Peyer's patch (tissue), 4 donors: ENCODE measurements around the gene MAP3K5.

Experiments used
- POLR2A ChIP-seq, 2 donors: fragments of 450-650 bp; IDR thresholded peaks; one replicate each; pipeline ENCODE4 v1.5.1; 2017; ENCODE audit warnings: antibody characterized with exemption in 2 of 2, mild to moderate bottlenecking in 2 of 2, moderate library complexity in 2 of 2
- TF ChIP-seq, protein P1 (sequence below), 6 experiments: fragments of 450-650 bp in 4 of 6; fragments of 200-600 bp in 2 of 6; sonication (generic) in 1 of 6; IDR thresholded peaks; one replicate each; pipeline ENCODE4 v1.5.1; 2017 to 2019; ENCODE audit warnings: antibody characterized with exemption in 6 of 6, mild to moderate bottlenecking in 3 of 6, moderate library complexity in 1 of 6

GRCh38 chr6:136510782-136511181 is 281.5 kb downstream of the MAP3K5 start:
- TF ChIP-seq, protein P1, sequence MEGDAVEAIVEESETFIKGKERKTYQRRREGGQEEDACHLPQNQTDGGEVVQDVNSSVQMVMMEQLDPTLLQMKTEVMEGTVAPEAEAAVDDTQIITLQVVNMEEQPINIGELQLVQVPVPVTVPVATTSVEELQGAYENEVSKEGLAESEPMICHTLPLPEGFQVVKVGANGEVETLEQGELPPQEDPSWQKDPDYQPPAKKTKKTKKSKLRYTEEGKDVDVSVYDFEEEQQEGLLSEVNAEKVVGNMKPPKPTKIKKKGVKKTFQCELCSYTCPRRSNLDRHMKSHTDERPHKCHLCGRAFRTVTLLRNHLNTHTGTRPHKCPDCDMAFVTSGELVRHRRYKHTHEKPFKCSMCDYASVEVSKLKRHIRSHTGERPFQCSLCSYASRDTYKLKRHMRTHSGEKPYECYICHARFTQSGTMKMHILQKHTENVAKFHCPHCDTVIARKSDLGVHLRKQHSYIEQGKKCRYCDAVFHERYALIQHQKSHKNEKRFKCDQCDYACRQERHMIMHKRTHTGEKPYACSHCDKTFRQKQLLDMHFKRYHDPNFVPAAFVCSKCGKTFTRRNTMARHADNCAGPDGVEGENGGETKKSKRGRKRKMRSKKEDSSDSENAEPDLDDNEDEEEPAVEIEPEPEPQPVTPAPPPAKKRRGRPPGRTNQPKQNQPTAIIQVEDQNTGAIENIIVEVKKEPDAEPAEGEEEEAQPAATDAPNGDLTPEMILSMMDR (IDR thresholded peaks at IDR 0.05) = no peak
- no peak for TF ChIP-seq POLR2A (IDR thresholded peaks at IDR 0.05)
